T follicular helper cell (primary cell): ENCODE data around the gene RAD51B.

Source experiments
- DNase-seq: peaks from one replicate; pipeline ENCODE4 v3.0.0-alpha.2; 2020; ENCODE audit warnings: low read depth

The RAD51B gene

GRCh38 chr14:68556253-68556652 is 736.7 kb downstream of the RAD51B start:
- DNase-seq = no peak

GRCh38 chr14:68557648-68558047 is 738.1 kb downstream of the RAD51B start:
- DNase-seq = no peak

- DNase-seq = no peak
Observed at GRCh38 chr14:68558096-68558495, 738.5 kb downstream of the RAD51B start.

DNA sequence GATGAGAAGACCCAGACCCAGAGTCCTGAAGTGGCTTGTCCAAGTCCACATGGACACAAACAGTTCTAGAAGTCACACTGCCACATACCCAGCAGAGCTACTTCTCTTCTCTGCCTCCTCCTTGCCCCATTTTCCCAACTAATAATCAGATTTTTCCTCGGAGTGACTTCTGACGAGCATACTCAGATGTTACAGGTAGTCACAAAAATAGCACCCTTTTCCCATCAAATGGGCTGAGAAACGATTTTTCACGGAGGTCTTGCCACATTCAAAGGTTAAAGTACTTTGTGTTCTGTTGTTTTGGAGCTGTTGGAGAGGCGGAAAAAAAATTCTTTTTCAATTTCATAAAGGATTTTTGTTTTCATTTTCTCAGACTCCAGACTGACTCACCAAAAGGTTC is 740.4 kb downstream of the RAD51B start:
- no peak for DNase-seq

GRCh38 chr14:68561531-68562007 is 742.0 kb downstream of the RAD51B start:
- no peak for DNase-seq

DNA sequence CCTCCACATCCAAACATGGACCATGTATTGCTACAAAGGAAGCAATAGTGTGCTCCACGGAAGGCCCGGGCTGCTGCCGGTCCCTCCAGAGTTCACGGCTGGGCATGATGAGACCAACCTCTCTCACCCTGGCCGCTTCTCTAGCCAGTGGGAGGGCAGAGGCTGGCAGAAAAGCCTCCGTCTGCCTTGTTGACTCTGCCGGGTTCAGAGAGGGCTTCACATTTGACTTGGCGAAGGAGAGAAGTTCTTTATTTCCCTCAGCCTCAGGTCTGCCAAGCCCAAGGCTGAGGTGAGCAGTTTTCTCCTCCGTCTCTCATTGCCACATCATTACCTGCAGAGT is 743.3 kb downstream of the RAD51B start:
- no peak for DNase-seq

DNA sequence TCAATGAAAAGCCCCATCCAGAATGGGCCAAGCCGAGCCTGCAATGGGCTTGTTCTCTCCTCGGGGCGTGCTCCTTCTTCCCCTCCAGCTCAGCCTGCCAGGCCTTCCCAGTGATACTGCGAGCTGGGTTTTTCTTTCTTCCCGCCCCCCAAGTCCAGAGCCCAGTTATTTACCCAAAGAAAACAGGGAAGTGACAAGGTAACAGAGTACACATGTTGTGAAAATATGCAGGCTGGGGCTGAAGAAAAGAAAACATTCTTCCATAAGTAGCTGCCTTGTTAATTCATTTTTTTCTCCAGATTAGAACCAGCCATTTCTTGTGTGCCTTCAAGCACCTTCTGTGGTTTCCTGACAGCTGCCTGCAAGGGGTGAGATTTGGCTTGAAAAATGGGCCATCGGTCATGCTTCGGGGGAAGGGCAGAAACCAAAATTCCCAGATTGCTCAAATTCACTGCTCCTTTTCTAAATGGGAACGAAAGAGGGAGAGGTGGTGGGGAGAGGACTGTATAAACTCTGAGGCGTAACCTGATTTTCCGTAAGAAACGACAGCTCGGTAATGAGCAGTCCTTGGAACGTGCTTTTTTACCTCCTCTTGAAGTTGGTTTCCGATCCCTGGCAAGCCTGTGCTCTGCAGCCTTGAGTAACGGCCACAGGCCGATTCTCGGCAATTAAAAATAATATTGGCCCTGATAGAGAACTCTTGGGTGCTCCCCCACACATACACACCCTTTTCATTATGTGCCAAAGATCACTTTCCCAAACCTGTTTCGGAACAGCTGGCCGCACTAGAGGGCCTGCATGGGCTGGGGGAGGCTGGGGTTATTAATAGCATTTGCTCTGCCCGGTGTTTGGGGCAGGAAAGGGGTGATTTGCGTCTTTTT is 743.9 kb downstream of the RAD51B start:
- no peak for DNase-seq

- DNase-seq = no peak
Observed at GRCh38 chr14:68564191-68564825, 744.7 kb downstream of the RAD51B start.

- DNase-seq = no peak
Observed at GRCh38 chr14:68564826-68565759, 745.5 kb downstream of the RAD51B start.

GRCh38 chr14:68566075-68566474 is 746.5 kb downstream of the RAD51B start:
- DNase-seq = no peak

DNA sequence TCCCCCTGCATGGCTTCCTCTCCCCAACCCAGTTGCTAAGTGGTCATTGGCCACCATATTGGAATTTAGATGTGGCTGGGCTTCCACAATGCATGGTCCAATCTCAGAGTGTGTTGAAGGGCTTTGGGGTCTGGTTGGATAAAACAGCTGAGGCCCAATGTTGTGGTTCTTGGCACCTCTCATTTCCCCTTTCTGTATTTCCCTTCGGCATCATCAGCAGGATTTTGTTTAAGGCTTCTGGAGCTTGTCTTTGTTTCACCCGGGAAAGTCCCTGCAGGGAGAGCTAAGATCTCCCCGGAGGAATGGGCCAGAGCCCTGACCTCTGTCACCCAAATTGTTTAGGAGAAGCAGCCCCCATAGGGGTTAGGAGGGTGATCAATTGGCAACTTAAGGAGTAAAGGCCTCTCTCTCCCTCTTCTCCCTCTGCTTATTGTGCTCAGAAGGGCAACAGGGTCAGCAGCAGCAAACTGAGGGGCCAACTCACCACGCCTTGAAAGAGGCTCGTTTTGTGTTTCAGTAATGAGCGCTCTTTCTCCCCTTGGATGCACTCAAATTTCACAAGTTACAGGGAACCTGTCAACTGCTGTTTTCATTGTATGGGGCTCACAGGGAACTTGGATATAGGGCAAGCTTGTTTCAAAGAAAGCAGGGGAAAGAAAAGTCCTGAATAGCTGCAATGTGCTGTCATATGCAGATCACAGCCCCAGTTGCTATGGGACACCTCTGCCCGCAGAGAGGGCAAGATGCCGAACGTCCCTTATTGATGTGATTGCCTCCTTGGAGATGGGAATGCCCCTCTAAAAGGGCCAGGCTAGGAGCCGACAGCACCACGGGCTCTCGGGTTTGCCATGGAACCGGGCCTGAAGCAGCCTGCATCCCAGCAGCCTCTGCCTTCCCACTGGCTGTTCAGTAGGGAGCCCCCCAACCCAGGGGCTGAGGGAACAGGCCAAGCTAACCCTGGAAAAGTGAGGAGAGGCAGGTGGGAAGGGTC is 749.6 kb downstream of the RAD51B start:
- DNase-seq = no peak

- no peak for DNase-seq
Observed at GRCh38 chr14:68569970-68570409, 750.4 kb downstream of the RAD51B start.

- DNase-seq = no peak
Observed at GRCh38 chr14:68571114-68571591, 751.6 kb downstream of the RAD51B start.

DNA sequence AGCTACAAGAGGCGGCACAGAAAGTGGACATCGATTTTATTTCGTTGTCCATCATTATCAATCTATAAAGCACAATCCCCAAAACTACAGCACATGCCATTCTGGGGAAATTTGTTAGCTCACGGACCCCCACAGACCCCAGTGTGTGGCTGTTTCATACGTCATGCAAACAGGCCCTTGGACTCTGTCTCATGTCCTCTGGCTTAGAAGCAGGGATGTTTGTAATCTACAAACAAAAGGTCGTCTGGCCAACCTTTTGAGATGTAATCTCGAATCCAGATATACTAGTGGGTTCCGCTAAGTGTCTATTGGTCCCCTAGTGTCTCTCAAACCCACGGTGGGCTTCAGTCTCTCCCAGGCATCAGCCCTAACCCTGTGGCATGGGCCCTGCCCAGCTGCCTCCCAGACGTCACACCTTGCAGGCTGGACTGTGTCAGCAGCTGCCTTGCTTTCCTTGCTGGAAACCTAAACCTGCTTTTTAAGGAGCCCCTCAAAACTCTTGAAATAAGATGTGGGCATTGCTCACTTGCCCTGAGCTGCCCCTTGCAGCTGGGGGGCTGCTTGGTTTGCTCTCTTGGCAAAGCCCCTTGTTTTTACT is 752.4 kb downstream of the RAD51B start:
- no peak for DNase-seq

GRCh38 chr14:68573126-68573525 is 753.5 kb downstream of the RAD51B start:
- DNase-seq = no peak

DNA sequence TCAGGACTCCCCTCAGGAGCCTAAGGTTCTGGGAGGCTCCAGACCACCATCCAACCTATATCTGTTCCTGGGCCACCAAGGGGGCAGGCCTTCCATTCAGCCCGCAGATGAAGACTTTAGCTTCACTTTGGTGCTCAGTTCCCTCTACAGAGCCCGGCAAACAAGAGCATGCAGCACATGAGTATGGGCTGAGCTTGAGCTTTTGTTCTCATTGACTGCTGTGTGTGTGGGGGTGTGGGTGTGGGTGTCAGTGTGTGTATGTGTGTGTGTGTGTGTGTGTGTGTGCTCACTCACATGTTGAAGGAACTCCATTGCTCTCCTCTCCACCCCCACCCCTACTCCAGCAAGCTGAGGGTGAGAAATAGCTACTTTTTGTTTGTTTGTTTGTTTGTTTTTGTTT is 754.1 kb downstream of the RAD51B start:
- no peak for DNase-seq

DNA sequence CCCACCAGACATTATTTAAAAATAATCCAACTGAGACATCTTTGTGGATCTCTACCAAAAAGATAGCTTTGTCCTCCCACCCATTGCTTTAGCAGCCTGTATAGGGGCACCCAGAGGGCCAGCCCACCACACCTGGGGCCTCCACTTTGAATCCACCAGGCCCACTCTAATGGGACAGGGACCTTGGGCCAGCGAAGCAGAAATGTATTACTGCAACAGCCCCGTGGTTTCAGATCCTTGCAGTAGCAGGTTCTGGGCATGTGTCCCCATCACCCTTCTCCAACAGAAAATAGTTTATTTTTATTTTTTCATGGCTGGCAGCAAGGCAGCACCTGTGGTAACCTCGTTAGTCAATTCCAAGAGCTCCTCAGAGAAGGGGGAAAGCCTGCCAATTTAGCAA is 754.9 kb downstream of the RAD51B start:
- no peak for DNase-seq

DNA sequence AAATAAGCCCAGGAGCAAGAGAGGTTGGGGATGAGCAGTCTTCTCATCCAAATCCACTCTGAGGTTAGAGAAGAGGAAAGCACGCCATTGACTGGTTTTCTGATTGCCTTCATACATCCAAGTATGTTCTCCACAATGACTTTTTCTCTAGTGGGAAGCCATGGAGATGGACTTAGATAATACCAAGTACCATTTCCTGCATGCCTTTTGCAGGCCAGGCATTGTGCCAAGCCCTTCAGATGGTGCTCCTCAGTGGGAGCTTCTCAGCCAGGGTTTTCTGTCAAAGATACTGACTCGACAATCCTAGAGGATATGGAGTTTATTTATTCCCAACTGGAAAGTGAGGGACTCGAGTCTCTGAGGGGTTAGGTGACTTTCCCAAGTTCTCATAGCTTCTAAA is 755.3 kb downstream of the RAD51B start:
- DNase-seq = no peak

DNA sequence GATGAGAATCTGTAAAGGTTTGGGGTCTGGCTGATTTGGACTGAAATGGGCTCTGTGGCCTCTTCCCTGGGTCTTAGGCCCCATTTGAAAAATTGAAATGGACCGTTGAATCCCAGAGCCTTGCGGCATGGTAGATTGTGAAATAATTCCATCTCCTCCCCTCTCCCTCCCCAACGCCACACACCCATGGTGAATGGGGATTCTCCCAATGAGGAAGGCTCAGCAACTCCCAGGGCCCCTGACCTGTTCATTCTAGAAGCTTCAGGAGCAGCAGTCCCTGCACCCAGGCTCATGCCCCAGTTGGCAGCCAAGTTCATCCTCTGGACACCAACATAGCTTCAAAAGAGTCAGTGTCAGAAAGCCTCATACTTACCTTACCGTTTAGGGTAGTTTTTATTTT is 755.8 kb downstream of the RAD51B start:
- no peak for DNase-seq

DNA sequence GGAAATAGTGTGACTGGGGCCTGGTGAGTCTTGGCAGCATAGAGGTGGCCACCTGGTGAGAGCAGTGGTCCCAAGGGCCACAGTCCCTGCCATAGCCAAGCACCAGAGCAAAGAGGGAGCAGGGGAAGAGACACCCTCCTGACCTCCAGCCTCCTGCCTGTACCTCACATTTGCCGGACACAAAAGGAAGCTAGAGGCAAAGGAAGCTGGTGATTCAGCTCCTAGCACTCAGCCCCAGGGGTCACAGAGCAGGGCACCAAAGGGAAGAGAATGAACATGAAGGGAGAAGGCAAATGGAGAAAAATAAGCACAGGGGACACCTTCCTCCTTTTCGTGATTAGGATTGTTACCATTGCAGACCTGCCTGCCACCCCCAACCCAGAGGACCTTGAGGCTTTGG is 756.5 kb downstream of the RAD51B start:
- DNase-seq = no peak
